H1 (cell line): ENCODE results near the gene HNF1B. TPM values are rescaled to one million over a fixed set of nuclear protein-coding genes. Genes with fewer than 3 reads are reported as not detected.

Experiments
- CTCF ChIA-PET: fragments of 300-600 bp; sonication (Branson Sonifier 250); formaldehyde crosslinking; loops from one replicate; lab custom pipeline; 2021; ENCODE audit not compliant: partially characterized antibody; lab: Charles Lee
- POLR2A ChIA-PET: fragments of 300-600 bp; sonication (Branson Sonifier 250); formaldehyde crosslinking; loops from one replicate; lab custom pipeline; 2021; ENCODE audit warnings: inconsistent platforms; ENCODE audit not compliant: partially characterized antibody; lab: Charles Lee
- DNase-seq, 2 experiments: peaks; one replicate each; pipeline versions ENCODE4 v3.0.0 to v3.0.0-alpha.2; 2010 to 2022; ENCODE audit warnings: low spot score in 2 of 2, low read depth in 1 of 2, mixed read lengths in 1 of 2
- FAIRE-seq: peaks from 2 replicates; lab custom pipeline; 2011; peaks lifted over from hg19 to GRCh38; lab: Jason Lieb, UNC
- H2AFZ ChIP-seq: 2 replicates; pipeline ENCODE4 v1.8.1; 2012; ENCODE audit warnings: low read length, inconsistent platforms
- H2AK5ac ChIP-seq: 2 replicates; pipeline ENCODE4 v1.6.1; 2013; ENCODE audit warnings: low read depth, low read length
- H2BK120ac ChIP-seq: replicated peaks from 2 replicates; pipeline ENCODE3; 2013; ENCODE audit warnings: low read depth, low read length, inconsistent platforms
- H2BK12ac ChIP-seq: 2 replicates; pipeline ENCODE4 v1.6.1; 2013; ENCODE audit warnings: low read depth, low read length
- H2BK15ac ChIP-seq: 2 replicates; pipeline ENCODE4 v1.6.1; 2013; ENCODE audit warnings: low read length
- H2BK20ac ChIP-seq: 2 replicates; pipeline ENCODE4 v1.6.1; 2013; ENCODE audit warnings: low read length
- H2BK5ac ChIP-seq: 2 replicates; pipeline ENCODE4 v1.6.1; 2013; ENCODE audit warnings: low read depth, low read length
- H3K14ac ChIP-seq: 2 replicates; pipeline ENCODE4 v1.6.1; 2013; ENCODE audit warnings: inconsistent platforms; ENCODE audit not compliant: insufficient read length
- H3K18ac ChIP-seq: 2 replicates; pipeline ENCODE4 v1.6.1; 2013; ENCODE audit warnings: low read length; ENCODE audit errors: extremely low read depth
- H3K23ac ChIP-seq: 2 replicates; pipeline ENCODE4 v1.6.1; 2013; ENCODE audit warnings: inconsistent platforms; ENCODE audit not compliant: insufficient read length
- H3K23me2 ChIP-seq: 2 replicates; pipeline ENCODE4 v1.6.1; 2013; ENCODE audit warnings: low read depth, low read length
- H3K27ac ChIP-seq: 2 replicates; pipeline ENCODE4 v1.6.1; 2011; ENCODE audit warnings: low read depth, low read length, inconsistent platforms
- H3K27me3 ChIP-seq, 4 experiments: replicated peaks in 1 of 4; 1 replicate in 1 of 4; 2 replicates in 3 of 4; pipeline versions ENCODE4 v1.6.1 to v1.8.1; 2011 to 2013; ENCODE audit warnings: low read length in 3 of 4, mild to moderate bottlenecking in 3 of 4, inconsistent platforms in 2 of 4, mixed read lengths in 2 of 4, moderate library complexity in 1 of 4; ENCODE audit not compliant: control insufficient read depth in 3 of 4, insufficient read depth in 3 of 4; ENCODE audit errors: extremely low read depth in 1 of 4
- H3K36me3 ChIP-seq, 4 experiments: 2 replicates each; pipeline versions ENCODE4 v1.6.1 to v1.8.1; 2011 to 2013; ENCODE audit warnings: mild to moderate bottlenecking in 4 of 4, low read length in 3 of 4, moderate library complexity in 2 of 4, control low read depth in 1 of 4, inconsistent platforms in 1 of 4; ENCODE audit not compliant: insufficient read depth in 4 of 4, control insufficient read depth in 2 of 4
- H3K4ac ChIP-seq: replicated peaks from 2 replicates; pipeline ENCODE3; 2013; ENCODE audit warnings: low read length, low read depth, mixed read lengths, inconsistent platforms; ENCODE audit not compliant: insufficient read length
- H3K4me1 ChIP-seq, 4 experiments: replicated peaks in 1 of 4; 1 replicate in 1 of 4; 2 replicates in 3 of 4; pipeline versions ENCODE4 v1.6.1 to v1.8.1; 2011 to 2013; ENCODE audit warnings: low read length in 3 of 4, inconsistent platforms in 2 of 4, mixed read lengths in 1 of 4; ENCODE audit not compliant: insufficient read depth in 4 of 4, control insufficient read depth in 3 of 4
- H3K4me2 ChIP-seq, 2 experiments: 2 replicates each; pipeline versions ENCODE4 v1.6.1 to v1.8.1; 2011 to 2013; ENCODE audit warnings: low read depth in 2 of 2, low read length in 2 of 2, control low read depth in 1 of 2, inconsistent platforms in 1 of 2, mild to moderate bottlenecking in 1 of 2; ENCODE audit not compliant: insufficient read depth in 1 of 2
- H3K4me3 ChIP-seq, 4 experiments: fragments of 200-600, 300-600 bp in 1 of 4; sonication (generic), shearing (Covaris generic), sonication (Bioruptor Twin) in 1 of 4; 2 replicates each; pipeline versions ENCODE4 v1.5.1 to v1.8.1; 2011 to 2016; ENCODE audit warnings: low read length in 4 of 4, low read depth in 3 of 4, control low read depth in 2 of 4, inconsistent platforms in 2 of 4, mild to moderate bottlenecking in 2 of 4, mixed read lengths in 1 of 4, moderate library complexity in 1 of 4; ENCODE audit not compliant: insufficient read depth in 2 of 4; ENCODE audit errors: extremely low read depth in 1 of 4
- H3K56ac ChIP-seq: replicated peaks from 2 replicates; pipeline ENCODE3; 2013; ENCODE audit warnings: low read depth, mild to moderate bottlenecking, mixed read lengths, low read length, inconsistent platforms; ENCODE audit not compliant: insufficient read length
- H3K79me1 ChIP-seq: 2 replicates; pipeline ENCODE4 v1.6.1; 2013; ENCODE audit warnings: low read depth, low read length, control low read depth
- H3K79me2 ChIP-seq, 2 experiments: 2 replicates each; pipeline versions ENCODE4 v1.6.1 to v1.8.1; 2012 to 2013; ENCODE audit warnings: low read length in 2 of 2, mild to moderate bottlenecking in 2 of 2, inconsistent platforms in 1 of 2; ENCODE audit not compliant: insufficient read depth in 2 of 2, control insufficient read depth in 1 of 2
- H3K9ac ChIP-seq, 4 experiments: replicated peaks in 1 of 4; 1 replicate in 1 of 4; 2 replicates in 3 of 4; pipeline versions ENCODE4 v1.6.1 to v1.8.1; 2011 to 2013; ENCODE audit warnings: low read depth in 3 of 4, low read length in 3 of 4, control low read depth in 2 of 4, mild to moderate bottlenecking in 2 of 4, moderate library complexity in 2 of 4, inconsistent platforms in 1 of 4; ENCODE audit errors: extremely low read depth in 1 of 4
- H3K9me3 ChIP-seq, 2 experiments: 2 replicates each; pipeline versions ENCODE4 v1.6.1 to v1.8.1; 2012 to 2013; ENCODE audit warnings: mild to moderate bottlenecking in 2 of 2, moderate library complexity in 2 of 2, control low read depth in 1 of 2, inconsistent platforms in 1 of 2, low read depth in 1 of 2, low read length in 1 of 2, mixed read lengths in 1 of 2; ENCODE audit not compliant: insufficient read depth in 2 of 2
- H4K20me1 ChIP-seq, 2 experiments: replicated peaks in 1 of 2; 2 replicates each; pipeline versions ENCODE3 to v1.8.1; 2011 to 2013; ENCODE audit warnings: inconsistent platforms in 2 of 2, low read length in 2 of 2, mild to moderate bottlenecking in 1 of 2; ENCODE audit not compliant: insufficient read depth in 2 of 2, control insufficient read depth in 1 of 2
- H4K5ac ChIP-seq: 2 replicates; pipeline ENCODE4 v1.6.1; 2013; ENCODE audit warnings: low read length, low read depth, mixed read lengths, inconsistent platforms; ENCODE audit not compliant: insufficient read length
- H4K8ac ChIP-seq: 2 replicates; pipeline ENCODE4 v1.8.0; 2013; ENCODE audit warnings: mild to moderate bottlenecking, moderate library complexity, low read length, inconsistent platforms; ENCODE audit not compliant: insufficient read depth; ENCODE audit errors: extremely low read depth
- H4K91ac ChIP-seq: replicated peaks from 2 replicates; pipeline ENCODE3; 2013; ENCODE audit warnings: low read length, mixed read lengths, inconsistent platforms; ENCODE audit not compliant: insufficient read length
- BACH1 ChIP-seq: IDR thresholded peaks from 2 replicates; pipeline ENCODE4 v1.6.1; 2012; ENCODE audit warnings: low read length, improper control_type of control experiment
- CREB1 ChIP-seq: IDR thresholded peaks from 2 replicates; pipeline ENCODE4 v1.6.1; 2012; ENCODE audit warnings: inconsistent platforms
- FOSL1 ChIP-seq: IDR thresholded peaks from 2 replicates; pipeline ENCODE4 v1.6.1; 2011; ENCODE audit warnings: mild to moderate bottlenecking, low read depth, low read length, moderate library complexity; ENCODE audit not compliant: insufficient read depth
- JUND ChIP-seq: IDR thresholded peaks from 2 replicates; pipeline ENCODE4 v1.6.1; 2011; ENCODE audit warnings: mild to moderate bottlenecking, improper control_type of control experiment, low read length
- POLR2AphosphoS5 ChIP-seq: IDR thresholded peaks from 2 replicates; pipeline ENCODE4 v1.6.1; 2011; ENCODE audit warnings: low read depth, low read length
- POU5F1 ChIP-seq: IDR thresholded peaks from 2 replicates; pipeline ENCODE4 v1.6.1; 2011; ENCODE audit warnings: low read depth, mild to moderate bottlenecking, low read length, moderate library complexity
- SIN3A ChIP-seq, 2 experiments: IDR thresholded peaks in 1 of 2; conservative IDR thresholded peaks in 1 of 2; 2 replicates each; pipeline ENCODE4 v1.6.1; 2011 to 2012; ENCODE audit warnings: low read length in 2 of 2, improper control_type of control experiment in 1 of 2, low read depth in 1 of 2, mild to moderate bottlenecking in 1 of 2
- TBP ChIP-seq: IDR thresholded peaks from 2 replicates; pipeline ENCODE4 v1.6.1; 2011; ENCODE audit warnings: low read depth, low read length, improper control_type of control experiment
- WGBS, 2 experiments: shearing (Covaris generic) in 1 of 2; methylation state at CpG; one replicate each; pipeline versions ENCODE4 v1.1.6 to v1.1.7; 2013 to 2015; ENCODE audit warnings: low lambda C conversion rate in 2 of 2, mixed read lengths in 2 of 2, inconsistent platforms in 1 of 2, low coverage in 1 of 2, missing lambda C conversion rate in 1 of 2; ENCODE audit not compliant: insufficient replicate concordance in 2 of 2, insufficient coverage in 1 of 2, insufficient read length in 1 of 2; ENCODE audit errors: extremely low coverage in 1 of 2, missing lambda C conversion rate in 1 of 2; 5-methylcytosine and 5-hydroxymethylcytosine counted together
- polyA plus RNA-seq, 7 experiments: library from polyadenylated mRNA; depleted of rRNA in 3 of 7; stranded (reverse) in 5 of 7; unstranded in 2 of 7; fragments of >200 nt in 5 of 7; fragments of 200-250 nt in 2 of 7; gene quantifications; 1 replicate in 5 of 7; 2 replicates in 1 of 7; 4 replicates in 1 of 7; pipeline versions ENCODE4 v1.2.1 to v1.2.3, GENCODE V29; 2011 to 2013; ENCODE audit warnings: missing spikeins in 2 of 7, mixed read lengths in 2 of 7
- total RNA-seq: library from RNA; stranded (reverse); fragmentation: NEBNext Ultra II Directional; extraction: Animal tissue kit (Norgen Biotek cat#: 25700); gene quantifications from 2 replicates; pipeline ENCODE4 v1.2.1, GENCODE V29; 2021

Gene HNF1B
- total and polyA plus RNA-seq, 2 of the 8 experiments (the other 6 are each of a cell fraction or from before 2014, with no cell fraction given): 0.13 to 0.30 TPM

GRCh38 chr17:37786481-37786880 is 41.6 kb upstream of the HNF1B start:
- no peak overlapping the region for H2AFZ ChIP-seq
- no peaks in the 10 kb centered on the region for H3K9me3 ChIP-seq
- no peaks in the 10 kb centered on the region for H4K20me1 ChIP-seq
- no peak overlapping the region for H2BK120ac ChIP-seq
- POLR2A ChIA-PET: no interaction called here
- FAIRE-seq: no peak
- no peaks in the 10 kb centered on the region for H3K27me3 ChIP-seq
- no peak overlapping the region for H4K8ac ChIP-seq
- no peak overlapping the region for H2BK12ac ChIP-seq
- H2BK20ac ChIP-seq: no peak overlapping the region
- no peaks in the 10 kb centered on the region for H3K4me1 ChIP-seq
- no peak overlapping the region for H3K4ac ChIP-seq
- no peak for DNase-seq
- no peak overlapping the region for H4K91ac ChIP-seq
- no peak overlapping the region for H3K18ac ChIP-seq
- no peak overlapping the region for H3K14ac ChIP-seq
- no peaks in the 10 kb centered on the region for H3K79me1 ChIP-seq
- no peak overlapping the region for H2BK5ac ChIP-seq
- CTCF ChIA-PET: interaction anchor here (1.4 kb wide), 2 partner anchors 16 to 30 kb away, joined by 5 to 6 read pairs; no protein-coding TSS in a partner anchor
- H3K36me3 ChIP-seq: no peaks in the 10 kb centered on the region
- no peak overlapping the region for H3K56ac ChIP-seq
- no peak overlapping the region for H2BK15ac ChIP-seq
- no peak overlapping the region for H3K4me3 ChIP-seq
- no peak overlapping the region for H3K4me2 ChIP-seq
- H3K23ac ChIP-seq: no peak overlapping the region
- 92% methylated on average over 2 of the region's 2 CpGs; no CpG with 5 or more reads in 1 of the 2 experiments for WGBS, 2 experiments
- H3K79me2 ChIP-seq: no peaks in the 10 kb centered on the region
- no peaks in the 10 kb centered on the region for H3K23me2 ChIP-seq
- no peak overlapping the region for H3K27ac ChIP-seq
- H4K5ac ChIP-seq: no peak overlapping the region
- H2AK5ac ChIP-seq: no peak overlapping the region
- H3K9ac ChIP-seq: no peak overlapping the region
- no peak for TF ChIP-seq BACH1
- TF ChIP-seq SIN3A (conservative IDR thresholded peaks at IDR 0.05 in 1 of 2, IDR thresholded peaks at IDR 0.05 in 1 of 2; ENCODE audit: low read depth in 1 of 2, low read length in 2 of 2): no peak
- no peak for TF ChIP-seq CREB1
- no peak for TF ChIP-seq TBP
- no peak for TF ChIP-seq FOSL1
- no peak for TF ChIP-seq JUND
- TF ChIP-seq POU5F1: no peak
- TF ChIP-seq POLR2AphosphoS5: no peak
